GM19099 (cell line): ENCODE results near the gene TP53TG3E.
"Not testable (repeated sequence)": the region's sequence is repeated elsewhere in the genome, so short reads cannot be mapped to it uniquely, and the experiment has no call there.

Source experiments
- POLR2A ChIP-seq: IDR thresholded peaks from 3 replicates; pipeline ENCODE4 v1.6.1; 2011; ENCODE audit warnings: low read depth; ENCODE audit not compliant: insufficient read length; ENCODE audit errors: extremely low read depth

The TP53TG3E gene, protein sequence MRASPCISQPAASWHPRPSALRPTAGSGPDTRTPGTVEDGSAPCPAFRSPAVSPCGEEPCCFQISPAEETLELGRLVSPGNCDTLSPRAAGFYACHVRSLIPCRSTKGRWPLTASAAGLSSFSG

DNA sequence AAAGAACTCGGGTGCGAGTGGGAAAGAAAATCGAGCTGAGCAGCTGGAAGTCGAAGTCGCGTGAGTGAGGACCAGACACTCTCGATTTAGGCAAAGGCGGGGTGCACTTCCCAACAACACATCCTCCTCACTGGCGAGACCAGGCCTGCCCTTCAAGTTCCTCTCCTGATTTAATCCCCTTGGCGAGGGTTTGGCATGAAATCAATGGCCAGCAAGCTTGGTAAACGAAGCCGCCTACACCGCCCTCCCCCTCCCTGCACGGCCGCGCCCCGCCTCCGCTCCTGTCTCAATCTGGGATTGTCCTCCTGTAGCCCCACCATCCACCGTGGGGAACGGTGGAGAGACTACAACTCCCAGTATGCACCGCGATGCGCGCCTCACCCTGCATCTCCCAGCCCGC lies at the start of gene TP53TG3E:
Gene TP53TG3E, plus strand, starts transcription at position 301 of the 400 bp plus-strand sequence. Its CDS starts 68 bp downstream, at position 369.
- TF ChIP-seq POLR2A: not testable (repeated sequence)
